Stimulated activated CD4-positive, alpha-beta T cell treated with anti-CD3 and anti-CD28 coated beads, Interleukin-1b, Interleukin-23, amount 100 ng/mL, for 48 hours (primary cell): ENCODE data around the gene PKN3.
"Not testable (repeated sequence)": the region's sequence is repeated elsewhere in the genome, so short reads cannot be mapped to it uniquely, and the experiment has no call there.

Experiments used
- DNase-seq: peaks from one replicate; pipeline ENCODE4 v3.0.0-alpha.2; 2020

The PKN3 gene

GRCh38 chr9:128694344-128694743 lies 8.0 kb upstream of the PKN3 start:
- no peak for DNase-seq

- no peak for DNase-seq
Observed at GRCh38 chr9:128696923-128697707, 5.2 kb upstream of the PKN3 start.

- not testable (repeated sequence) for DNase-seq
Observed at GRCh38 chr9:128699096-128699795, 3.1 kb upstream of the PKN3 start.

- no peak for DNase-seq
Observed at GRCh38 chr9:128701227-128701854, 962 bp upstream of the PKN3 start.

GRCh38 chr9:128702949-128703615 lies 779 bp downstream of the PKN3 start:
- peak; percentile 34 for DNase-seq

GRCh38 chr9:128703616-128704355 lies 1.5 kb downstream of the PKN3 start:
- no peak for DNase-seq

DNA sequence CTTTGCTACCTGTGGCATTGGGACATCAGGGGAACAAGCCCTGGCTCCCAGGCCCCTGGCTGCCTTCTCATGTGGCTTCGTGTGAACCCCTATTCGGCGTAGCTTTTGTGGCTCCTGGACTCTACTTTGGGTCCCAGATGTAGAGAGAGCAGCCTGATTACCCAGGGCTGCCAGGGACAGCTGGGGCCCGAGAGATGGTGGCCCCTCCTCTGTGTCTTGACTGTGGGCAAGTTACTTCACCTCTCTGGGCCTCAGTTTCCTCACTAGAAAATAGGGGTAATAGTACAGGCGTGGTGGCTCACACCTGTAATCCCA lies 2.0 kb downstream of the PKN3 start:
- no peak for DNase-seq

DNA sequence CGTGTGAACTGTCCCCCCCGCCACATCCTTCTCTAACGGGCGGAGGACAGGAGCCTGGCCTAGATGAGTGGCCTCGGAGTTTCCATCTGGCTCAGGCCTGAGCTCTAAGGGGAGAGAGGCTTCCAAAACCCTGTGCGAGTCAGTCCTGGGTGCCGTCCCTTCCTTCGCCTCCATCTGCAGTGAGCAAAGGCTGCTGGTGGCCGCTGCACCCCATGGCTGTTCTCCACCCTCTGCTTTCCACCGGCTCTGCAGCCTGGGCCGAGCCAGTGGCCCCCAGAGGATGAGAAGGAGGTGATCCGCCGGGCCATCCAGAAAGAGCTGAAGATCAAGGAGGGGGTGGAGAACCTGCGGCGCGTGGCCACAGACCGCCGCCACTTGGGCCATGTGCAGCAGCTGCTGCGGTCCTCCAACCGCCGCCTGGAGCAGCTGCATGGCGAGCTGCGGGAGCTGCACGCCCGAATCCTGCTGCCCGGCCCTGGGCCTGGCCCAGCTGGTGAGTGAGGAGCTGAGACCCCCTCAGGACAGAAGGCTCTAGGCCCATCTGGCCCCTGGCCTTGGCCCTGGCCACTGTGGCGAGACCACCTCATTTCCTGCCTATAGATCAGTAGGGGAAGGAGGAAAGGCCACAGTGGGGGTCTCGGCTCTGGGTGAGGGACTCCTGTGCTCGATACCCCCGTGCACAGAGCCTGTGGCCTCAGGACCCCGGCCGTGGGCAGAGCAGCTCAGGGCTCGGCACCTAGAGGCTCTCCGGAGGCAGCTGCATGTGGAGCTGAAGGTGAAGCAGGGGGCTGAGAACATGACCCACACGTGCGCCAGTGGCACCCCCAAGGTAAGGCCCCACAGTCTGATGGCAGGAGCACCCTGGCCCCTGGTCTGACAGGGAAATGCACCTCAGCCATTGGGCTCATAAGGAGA lies 3.0 kb downstream of the PKN3 start:
- DNase-seq: no peak

GRCh38 chr9:128706045-128706444 lies 3.7 kb downstream of the PKN3 start:
- DNase-seq: no peak

GRCh38 chr9:128706671-128707381 lies 4.5 kb downstream of the PKN3 start:
- no peak for DNase-seq

GRCh38 chr9:128707446-128707845 lies 5.1 kb downstream of the PKN3 start:
- DNase-seq: no peak

- DNase-seq: no peak
Observed at GRCh38 chr9:128712451-128713410, 10.4 kb downstream of the PKN3 start.

- DNase-seq: no peak
Observed at GRCh38 chr9:128713411-128713780, 11.1 kb downstream of the PKN3 start.

DNA sequence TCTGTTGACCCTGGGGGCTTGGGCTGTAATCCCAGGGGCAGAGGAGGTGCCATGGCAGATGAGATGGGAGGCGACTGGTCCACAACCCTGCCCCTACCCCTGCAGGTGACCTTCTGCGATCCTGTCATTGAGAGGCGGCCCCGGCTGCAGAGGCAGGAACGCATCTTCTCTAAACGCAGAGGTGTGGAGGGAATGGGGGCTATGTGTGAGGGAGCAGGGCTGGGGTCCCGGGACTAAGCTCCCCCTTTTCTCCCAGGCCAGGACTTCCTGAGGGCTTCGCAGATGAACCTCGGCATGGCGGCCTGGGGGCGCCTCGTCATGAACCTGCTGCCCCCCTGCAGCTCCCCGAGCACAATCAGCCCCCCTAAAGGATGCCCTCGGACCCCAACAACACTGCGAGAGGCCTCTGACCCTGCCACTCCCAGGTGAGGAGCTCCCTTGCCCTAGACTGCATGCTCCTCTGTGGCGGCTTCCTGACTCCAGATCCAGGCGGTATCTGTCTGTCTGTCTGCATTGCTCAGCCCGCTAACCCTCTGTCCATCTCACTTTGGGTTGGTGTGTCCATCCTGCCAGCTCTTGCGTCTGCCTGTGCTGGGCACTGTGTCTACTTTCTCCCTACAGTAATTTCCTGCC lies 11.8 kb downstream of the PKN3 start:
- DNase-seq: no peak

DNA sequence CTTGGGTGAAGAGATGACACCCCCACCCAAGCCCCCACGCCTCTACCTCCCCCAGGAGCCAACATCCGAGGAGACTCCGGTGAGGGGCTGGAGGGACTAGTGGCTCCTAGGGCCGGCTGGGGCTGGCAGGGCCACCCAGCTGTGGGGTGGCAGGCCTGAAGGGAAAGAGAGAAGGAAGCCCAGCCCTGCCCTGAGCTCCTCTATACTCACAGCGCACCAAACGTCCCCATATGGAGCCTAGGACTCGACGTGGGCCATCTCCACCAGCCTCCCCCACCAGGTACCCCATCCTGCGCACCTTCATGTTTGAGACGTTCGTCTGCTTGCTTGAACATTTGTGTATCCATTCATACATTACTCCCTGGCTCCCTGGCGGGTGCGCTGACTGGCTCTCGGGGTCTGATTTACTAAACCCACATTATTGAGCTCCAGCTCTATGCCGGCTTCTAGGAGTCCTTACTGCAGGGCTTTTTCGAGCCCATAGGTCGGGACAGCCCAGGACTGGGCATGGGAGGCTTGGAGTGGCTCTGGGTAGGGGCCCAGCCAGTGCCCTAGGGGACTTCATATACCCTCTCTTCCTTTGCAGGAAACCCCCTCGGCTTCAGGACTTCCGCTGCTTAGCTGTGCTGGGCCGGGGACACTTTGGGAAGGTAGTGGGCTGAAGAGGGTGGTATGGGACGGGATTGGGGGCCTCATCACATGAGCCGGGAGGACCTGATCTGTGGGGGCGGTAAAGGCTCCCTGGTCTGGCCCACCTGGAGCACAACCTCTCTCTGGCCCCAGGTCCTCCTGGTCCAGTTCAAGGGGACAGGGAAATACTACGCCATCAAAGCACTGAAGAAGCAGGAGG lies 12.5 kb downstream of the PKN3 start:
- no peak for DNase-seq

GRCh38 chr9:128715436-128715750 lies 13.1 kb downstream of the PKN3 start:
- DNase-seq: no peak

DNA sequence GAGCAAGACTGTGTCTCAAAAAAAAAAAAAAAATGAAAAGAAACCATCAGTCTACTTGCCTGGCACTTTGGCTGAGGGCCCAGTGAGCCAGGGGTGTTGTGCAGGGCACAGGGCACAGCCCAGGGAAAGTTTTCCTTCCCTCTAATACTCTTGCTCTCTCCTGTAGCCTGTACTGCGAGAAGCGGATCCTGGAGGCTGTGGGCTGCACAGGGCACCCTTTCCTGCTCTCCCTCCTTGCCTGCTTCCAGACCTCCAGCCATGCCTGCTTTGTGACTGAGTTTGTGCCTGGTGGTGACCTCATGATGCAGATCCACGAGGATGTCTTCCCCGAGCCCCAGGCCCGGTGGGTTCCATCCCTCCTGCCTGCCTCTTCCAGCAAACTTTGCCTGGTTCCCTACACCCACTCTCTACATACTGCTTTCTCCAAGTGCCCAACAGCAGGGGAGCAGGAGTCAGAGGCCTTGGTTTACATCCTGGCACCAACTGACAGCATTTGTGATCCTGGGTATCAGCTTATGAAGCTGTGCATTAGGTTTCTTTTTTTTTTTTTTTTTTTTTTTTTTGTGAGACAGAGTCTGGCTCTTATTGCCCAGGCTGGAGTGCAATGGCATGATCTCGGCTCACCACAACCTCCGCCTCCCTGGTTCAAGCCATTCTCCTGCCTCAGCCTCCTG lies 14.4 kb downstream of the PKN3 start:
- no peak for DNase-seq

DNA sequence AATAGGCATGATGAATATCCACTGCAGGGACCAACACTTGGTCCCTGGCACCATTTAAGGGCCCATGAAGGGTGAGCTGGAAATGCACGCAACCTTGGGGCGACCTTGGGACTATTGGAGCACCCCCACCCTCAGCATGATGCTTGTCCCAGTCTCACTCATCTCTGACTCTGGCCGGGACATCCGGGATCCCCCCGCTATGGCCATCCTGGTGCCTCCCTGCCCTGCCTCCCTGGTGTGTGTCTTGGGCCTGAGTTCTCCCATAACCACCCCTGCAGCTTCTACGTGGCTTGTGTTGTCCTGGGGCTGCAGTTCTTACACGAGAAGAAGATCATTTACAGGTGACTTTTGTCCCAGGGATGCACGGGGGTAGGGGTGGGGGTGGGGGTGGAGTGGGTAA lies 15.7 kb downstream of the PKN3 start:
- no peak for DNase-seq
